Lower leg skin (tissue), 3 donors: ENCODE measurements around the gene UMODL1.

Experiments used
- CTCF ChIP-seq, 3 donors: fragments of 450-650 bp; IDR thresholded peaks; one replicate each; pipeline ENCODE4 v1.5.1; 2016; ENCODE audit warnings: antibody characterized with exemption in 3 of 3, mild to moderate bottlenecking in 3 of 3, moderate library complexity in 2 of 3
- POLR2A ChIP-seq, 2 donors: fragments of 450-650 bp; IDR thresholded peaks; one replicate each; pipeline ENCODE4 v1.6.1; 2016 to 2017; ENCODE audit warnings: antibody characterized with exemption in 2 of 2, mild to moderate bottlenecking in 1 of 2, moderate library complexity in 1 of 2

- TF ChIP-seq POLR2A (IDR thresholded peaks at IDR 0.05) (no peak), CTCF (IDR thresholded peaks at IDR 0.05) (no peak)
Observed at GRCh38 chr21:42058631-42059111, 12.4 kb upstream of the UMODL1 start.
